ENCODE measurements around the gene SCIN. TPM values are rescaled to one million over a fixed set of nuclear protein-coding genes. Genes with fewer than 3 reads are reported as not detected.
"Not testable (repeated sequence)": the region's sequence is repeated elsewhere in the genome, so short reads cannot be mapped to it uniquely, and the experiment has no call there.

SCIN gene
- total RNA-seq, 2 donors from 2014 or later, result 0.67 to 0.93 TPM

DNA sequence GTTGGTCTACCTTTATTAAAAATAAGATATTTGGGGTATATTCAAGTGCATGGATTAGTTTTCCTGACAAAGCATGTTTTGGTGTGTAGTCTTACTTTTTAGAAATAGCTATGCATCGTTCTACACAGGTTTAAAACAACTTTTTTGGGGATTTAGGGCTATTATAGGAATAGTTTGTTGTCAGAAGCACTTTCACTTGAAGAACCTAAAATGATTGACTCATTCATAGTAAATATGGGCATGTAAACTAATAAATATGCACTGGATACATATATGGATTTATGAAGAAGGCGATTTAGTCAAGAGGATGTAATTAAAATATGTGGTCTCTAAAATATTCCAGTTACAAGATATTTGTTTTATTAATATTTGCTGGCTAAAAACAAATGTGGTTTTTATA is 118.9 kb downstream of the SCIN start:
- Histone ChIP-seq H3K27ac (no peak overlapping the region), H3K9me3 (no peaks in the 10 kb centered on the region), H3K4me3 (peak overlapping the region; percentile 2 to 93), H3K36me3 (no peaks in the 10 kb centered on the region), H3K4me1 (peaks cover 0 to 16% of the 10 kb centered on the region in 2 donors), H3K27me3 (no peaks in the 10 kb centered on the region)
- TF ChIP-seq, protein P1, sequence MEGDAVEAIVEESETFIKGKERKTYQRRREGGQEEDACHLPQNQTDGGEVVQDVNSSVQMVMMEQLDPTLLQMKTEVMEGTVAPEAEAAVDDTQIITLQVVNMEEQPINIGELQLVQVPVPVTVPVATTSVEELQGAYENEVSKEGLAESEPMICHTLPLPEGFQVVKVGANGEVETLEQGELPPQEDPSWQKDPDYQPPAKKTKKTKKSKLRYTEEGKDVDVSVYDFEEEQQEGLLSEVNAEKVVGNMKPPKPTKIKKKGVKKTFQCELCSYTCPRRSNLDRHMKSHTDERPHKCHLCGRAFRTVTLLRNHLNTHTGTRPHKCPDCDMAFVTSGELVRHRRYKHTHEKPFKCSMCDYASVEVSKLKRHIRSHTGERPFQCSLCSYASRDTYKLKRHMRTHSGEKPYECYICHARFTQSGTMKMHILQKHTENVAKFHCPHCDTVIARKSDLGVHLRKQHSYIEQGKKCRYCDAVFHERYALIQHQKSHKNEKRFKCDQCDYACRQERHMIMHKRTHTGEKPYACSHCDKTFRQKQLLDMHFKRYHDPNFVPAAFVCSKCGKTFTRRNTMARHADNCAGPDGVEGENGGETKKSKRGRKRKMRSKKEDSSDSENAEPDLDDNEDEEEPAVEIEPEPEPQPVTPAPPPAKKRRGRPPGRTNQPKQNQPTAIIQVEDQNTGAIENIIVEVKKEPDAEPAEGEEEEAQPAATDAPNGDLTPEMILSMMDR (IDR thresholded peaks at IDR 0.05), result no peak
- DNase-seq (ENCODE audit: low spot score), result no peak

DNA sequence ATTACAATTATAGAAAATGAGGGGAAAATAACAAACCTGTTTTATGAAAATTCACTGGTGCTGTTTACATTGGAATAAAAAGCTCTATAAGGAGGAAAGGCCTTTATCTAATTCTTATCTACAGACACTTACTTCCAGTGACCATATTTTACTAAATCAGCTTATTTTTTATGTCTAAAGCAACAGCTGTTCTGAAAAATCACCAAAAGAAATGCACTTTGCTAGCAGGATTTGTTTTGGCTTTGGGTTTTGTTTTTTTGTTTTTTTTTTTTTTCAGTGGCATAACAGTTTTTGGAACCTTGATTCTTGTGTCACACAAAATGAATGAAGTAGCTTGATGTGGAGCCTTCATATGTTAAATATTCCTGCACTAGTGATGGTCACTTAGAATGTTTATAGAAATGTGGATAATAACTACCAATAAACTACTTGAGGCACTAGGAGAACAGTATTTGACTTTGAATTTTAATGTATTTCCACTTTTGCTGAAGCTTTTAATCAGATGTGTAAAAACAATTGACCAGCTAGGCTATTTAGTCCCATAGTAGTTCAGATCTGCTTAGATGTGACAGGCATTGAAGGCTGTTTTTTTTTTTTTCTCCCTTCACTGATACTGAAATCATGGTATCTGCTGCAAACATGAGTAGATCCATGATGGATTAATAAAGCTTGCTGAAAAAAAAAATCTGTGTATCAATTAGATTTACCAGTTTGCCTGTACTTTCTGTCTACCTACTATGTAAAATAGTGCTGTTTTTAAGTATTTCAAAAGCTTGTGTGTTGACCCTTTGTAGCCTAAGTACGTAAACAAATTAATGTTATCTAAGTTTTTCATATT is 119.7 kb downstream of the SCIN start:
- H3K27ac ChIP-seq, result no peak overlapping the region

DNA sequence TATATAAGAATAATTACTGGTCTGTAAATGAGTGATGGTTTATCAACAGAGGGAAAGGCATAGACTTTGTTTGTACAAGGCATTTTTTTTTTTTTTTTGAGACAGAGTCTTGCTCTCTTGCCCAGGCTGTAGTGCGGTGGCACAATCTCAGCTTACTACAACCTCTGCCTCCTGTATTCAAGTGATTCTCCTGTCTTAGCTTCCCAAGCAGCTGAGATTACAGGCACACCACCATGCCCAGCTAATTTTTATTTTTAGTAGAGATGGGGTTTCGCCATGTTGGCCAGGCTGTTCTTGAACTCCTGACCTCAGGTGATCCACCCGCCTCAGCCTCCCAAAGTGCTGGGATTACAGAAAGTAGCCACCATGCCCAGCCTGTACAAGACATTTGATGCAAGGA is 120.9 kb downstream of the SCIN start:
- not testable (repeated sequence) for H3K27ac ChIP-seq; DNase-seq (ENCODE audit: low spot score); H3K9me3 ChIP-seq; H3K4me3 ChIP-seq; H3K27me3 ChIP-seq; H3K36me3 ChIP-seq
- H3K4me1 ChIP-seq, result peaks cover 0 to 11% of the 10 kb centered on the region in 2 donors

More for the DNA sequence above, 119.7 kb downstream of the SCIN start:
- Histone ChIP-seq H3K4me3 (peak overlapping the region; percentile 2 to 93), H3K4me1 (peaks cover 0 to 16% of the 10 kb centered on the region in 2 donors), H3K27me3 (no peaks in the 10 kb centered on the region), H3K9me3 (no peaks in the 10 kb centered on the region), H3K36me3 (no peaks in the 10 kb centered on the region)
- TF ChIP-seq, protein P1 (IDR thresholded peaks at IDR 0.05), result no peak
- no peak for DNase-seq (ENCODE audit: low spot score)

DNA sequence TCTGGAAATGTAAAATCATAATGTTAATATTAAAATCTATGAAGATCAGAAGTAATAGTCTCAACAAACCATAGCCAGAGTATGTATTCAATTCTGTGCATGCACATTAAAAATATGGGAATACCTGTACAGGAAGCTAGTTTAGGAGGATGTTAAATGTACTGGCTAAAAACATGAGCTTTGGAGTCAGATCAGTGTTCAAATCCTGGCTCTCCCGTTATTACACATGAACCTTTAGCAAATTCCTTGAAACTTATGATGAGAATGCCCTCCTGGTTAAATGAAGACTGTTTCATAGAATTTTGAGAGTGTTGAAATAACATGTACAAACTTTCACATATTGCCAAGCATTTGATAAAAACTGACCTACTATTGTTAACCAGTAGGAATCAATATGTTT is 121.5 kb downstream of the SCIN start:
- Histone ChIP-seq H3K27me3 (no peaks in the 10 kb centered on the region), H3K9me3 (no peaks in the 10 kb centered on the region), H3K4me1 (peaks cover 0 to 11% of the 10 kb centered on the region in 2 donors), H3K4me3 (no peak overlapping the region), H3K27ac (no peak overlapping the region), H3K36me3 (no peaks in the 10 kb centered on the region)
- TF ChIP-seq, protein P1 (IDR thresholded peaks at IDR 0.05), result no peak
- no peak for DNase-seq (ENCODE audit: low spot score)

DNA sequence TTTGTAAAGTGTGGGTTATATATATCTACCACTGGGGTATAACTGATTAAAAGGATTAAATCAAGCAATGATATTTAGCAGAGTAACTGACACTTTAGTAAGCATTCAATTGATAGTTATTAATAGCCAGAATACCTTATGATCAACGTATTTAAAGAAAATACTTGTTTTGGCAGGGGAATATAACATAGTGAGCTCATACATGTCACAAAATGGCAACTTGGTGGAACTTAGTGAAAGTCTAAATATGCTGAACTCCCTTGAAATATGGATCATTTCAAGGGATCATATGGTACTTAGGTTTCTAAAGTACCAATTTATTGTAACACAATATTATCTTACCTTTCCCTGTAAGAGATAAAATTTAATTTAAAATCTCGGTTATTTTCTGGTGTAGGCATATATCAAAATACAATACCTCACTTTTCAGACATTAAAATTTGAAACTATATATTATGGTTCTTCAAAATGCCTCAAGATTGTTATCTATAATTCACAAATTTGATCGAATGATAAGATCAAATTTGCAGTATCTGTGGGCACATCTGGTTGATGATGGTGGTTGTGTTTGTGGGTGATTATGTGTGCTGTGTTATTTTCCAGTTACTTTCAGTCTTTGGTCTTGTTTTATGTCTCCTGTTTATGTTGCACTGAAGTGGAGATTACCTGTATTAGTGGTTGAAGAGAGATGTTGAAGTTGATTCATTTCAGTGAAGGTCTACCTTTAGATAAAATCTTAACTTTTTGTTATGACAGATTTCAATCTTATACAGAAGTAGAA is 122.1 kb downstream of the SCIN start:
- TF ChIP-seq, protein P1 (IDR thresholded peaks at IDR 0.05), result no peak
- H3K4me3 ChIP-seq, result no peak overlapping the region
- H3K9me3 ChIP-seq, result no peaks in the 10 kb centered on the region
- no peaks in the 10 kb centered on the region for H3K27me3 ChIP-seq
- H3K36me3 ChIP-seq, result no peaks in the 10 kb centered on the region
- peaks cover 0 to 11% of the 10 kb centered on the region in 2 donors for H3K4me1 ChIP-seq
- DNase-seq (ENCODE audit: low spot score), result no peak
- no peak overlapping the region for H3K27ac ChIP-seq

DNA sequence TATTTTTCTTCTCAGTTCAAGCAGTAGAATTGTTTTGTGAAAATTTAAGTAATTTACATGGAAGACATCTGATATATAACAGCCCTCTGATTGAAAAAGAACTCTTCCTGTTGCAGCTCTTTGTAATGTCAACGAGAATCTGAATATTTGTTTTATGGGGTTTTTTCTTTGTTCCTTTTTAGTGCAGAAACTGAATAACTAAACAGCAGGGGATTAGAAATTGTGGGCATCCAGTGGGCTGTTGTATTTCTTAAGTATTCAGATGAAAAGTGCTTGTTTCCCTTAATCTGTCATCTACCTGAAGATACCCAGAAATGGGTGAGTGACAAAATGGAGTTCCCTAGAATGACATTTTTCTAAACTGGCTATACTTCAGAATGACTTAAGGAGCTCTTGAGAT is 124.3 kb downstream of the SCIN start:
- TF ChIP-seq, protein P1 (IDR thresholded peaks at IDR 0.05), result no peak
- no peak overlapping the region for H3K27ac ChIP-seq
- H3K4me3 ChIP-seq, result no peak overlapping the region
- H3K9me3 ChIP-seq, result no peaks in the 10 kb centered on the region
- no peaks in the 10 kb centered on the region for H3K27me3 ChIP-seq
- H3K4me1 ChIP-seq, result peaks cover 0 to 6% of the 10 kb centered on the region in 2 donors
- DNase-seq (ENCODE audit: low spot score), result no peak
- H3K36me3 ChIP-seq, result no peaks in the 10 kb centered on the region

All from right atrium auricular region (tissue), 2 donors.